ENCODE measurements around the gene OSBPL10. TPM values are rescaled to one million over a fixed set of nuclear protein-coding genes. Genes with fewer than 3 reads are reported as not detected.

OSBPL10 gene
- total and polyA plus RNA-seq, 2 of the 4 experiments (the other 2 are of a cell fraction): 9.5 to 10.1 TPM

DNA sequence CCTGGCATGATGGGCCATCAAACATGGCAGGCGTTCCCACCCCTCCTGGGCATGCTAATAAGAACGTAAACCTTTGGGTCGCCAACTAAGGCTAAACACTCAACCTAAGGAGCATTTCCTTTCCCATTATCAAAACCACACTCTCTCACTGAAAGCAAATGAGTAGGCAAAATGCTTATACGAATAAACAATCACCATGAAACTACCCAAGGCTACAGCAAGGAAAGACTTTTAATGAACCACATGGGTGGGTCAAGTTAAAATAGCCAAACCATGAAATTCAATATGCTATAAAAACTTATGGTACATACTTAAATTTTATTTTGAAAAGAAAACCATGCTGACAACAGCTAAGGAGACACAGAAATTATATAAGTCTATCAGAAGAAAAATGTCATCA, 180.6 kb downstream of the OSBPL10 start:
- Histone ChIP-seq H2AK9ac (replicated peaks; ENCODE audit: low read depth, low read length, poor library complexity) (no peak overlapping the region), H3K4me2 (ENCODE audit: low read depth, low read length) (no peak overlapping the region), H4K20me1 (ENCODE audit: insufficient read depth, low read length) (no peaks in the 10 kb centered on the region), H4K91ac (ENCODE audit: insufficient read depth, low read depth, low read length) (no peak overlapping the region), H4K5ac (ENCODE audit: low read depth, low read length) (no peak overlapping the region), H3K4ac (ENCODE audit: low read depth, low read length) (no peak overlapping the region), H3K23ac (ENCODE audit: low read depth, low read length) (no peak overlapping the region), H3K4me1 (ENCODE audit: control insufficient read depth, insufficient read depth, low read length) (no peaks in the 10 kb centered on the region), H3K9me1 (ENCODE audit: insufficient read depth, low read length) (no peaks in the 10 kb centered on the region; the same call in 1 of the 2 replicates), H2AFZ (replicated peaks; ENCODE audit: low read length, poor library complexity) (no peak overlapping the region), H3K27me3 (ENCODE audit: control insufficient read depth, insufficient read depth, low read length) (no peaks in the 10 kb centered on the region), H3K9ac (ENCODE audit: low read depth, low read length) (no peak overlapping the region), H3K27ac (ENCODE audit: insufficient read depth, low read length) (no peak overlapping the region), H2BK15ac (ENCODE audit: low read depth, low read length) (no peak overlapping the region), H3K18ac (ENCODE audit: low read depth, low read length) (no peak overlapping the region), H4K8ac (ENCODE audit: low read depth in 2 of 2, low read length in 2 of 2) (no peak overlapping the region), H2BK20ac (ENCODE audit: low read depth, low read length) (no peak overlapping the region), H2AK5ac (ENCODE audit: low read depth, low read length) (no peak overlapping the region), H3K79me1 (ENCODE audit: low read depth in 1 of 2, low read length in 2 of 2) (0 out of 4 replicates have a peak, but pooled peaks cover 0 to 3% of the 10 kb centered on the region in 2 experiments), H2BK5ac (ENCODE audit: low read depth, low read length, poor library complexity, severe bottlenecking) (no peak overlapping the region), H3K56ac (ENCODE audit: extremely low read depth, insufficient read depth, low read length) (no peak overlapping the region), H3K36me3 (ENCODE audit: control insufficient read depth, insufficient read depth, low read length) (no peaks in the 10 kb centered on the region), H3K4me3 (ENCODE audit: insufficient read depth, low read depth, low read length) (no peak overlapping the region), H3K9me3 (ENCODE audit: control insufficient read depth, insufficient read depth, low read length) (no peaks in the 10 kb centered on the region), H2BK120ac (ENCODE audit: low read depth, low read length) (no peak overlapping the region), H3K14ac (replicated peaks; ENCODE audit: low read depth, low read length) (no peak overlapping the region)
- in situ Hi-C loops (cut with MboI; ENCODE audit: low sequenced_read_pairs): no loop called here
- ATAC-seq (ENCODE audit: low read depth) (no peak), DNase-seq (peak; percentile 17)
- dilution Hi-C loops (cut with HindIII; ENCODE audit: low sequenced_read_pairs, unreplicated experiment): no loop called here
- no CpG with 5 or more reads among the region's 4 CpGs for WGBS, 2 experiments (ENCODE audit: extremely low coverage in 2 of 2, insufficient read length in 1 of 2)
- CTCF ChIA-PET: interaction anchor here (0.6 kb wide), 1 partner anchor 117 kb away, joined by 3 read pairs; no protein-coding TSS in a partner anchor
- POLR2A ChIA-PET (ENCODE audit: unreplicated experiment): no interaction called here
- no TSS peak for BruUV-seq (replicated peaks)
- intact Hi-C loops (cut with micrococcal nuclease): no loop called here
- TF ChIP-seq RAD21 (IDR thresholded peaks at IDR 0.05; ENCODE audit: low read length) (no peak), RFX5 (IDR thresholded peaks at IDR 0.05; ENCODE audit: low read depth, low read length) (no peak), NFE2L2 (IDR thresholded peaks at IDR 0.05; ENCODE audit: low read depth, low read length) (no peak), CHD1 (IDR thresholded peaks at IDR 0.05; ENCODE audit: low read depth, low read length) (no peak), RCOR1 (IDR thresholded peaks at IDR 0.05; ENCODE audit: insufficient replicate concordance, low read length) (no peak), SMC3 (IDR thresholded peaks at IDR 0.05; ENCODE audit: low read depth, low read length) (no peak), CEBPB (IDR thresholded peaks at IDR 0.05; ENCODE audit: low read depth, low read length) (no peak), POLR2A (IDR thresholded peaks at IDR 0.05; ENCODE audit: low read depth, low read length) (no peak), MXI1 (IDR thresholded peaks at IDR 0.05; ENCODE audit: borderline replicate concordance, low read depth, low read length) (no peak), BHLHE40 (IDR thresholded peaks at IDR 0.05; ENCODE audit: low read depth, low read length) (no peak), MAFK (IDR thresholded peaks at IDR 0.05; ENCODE audit: low read depth, low read length) (no peak)
- TF ChIP-seq, protein P1, sequence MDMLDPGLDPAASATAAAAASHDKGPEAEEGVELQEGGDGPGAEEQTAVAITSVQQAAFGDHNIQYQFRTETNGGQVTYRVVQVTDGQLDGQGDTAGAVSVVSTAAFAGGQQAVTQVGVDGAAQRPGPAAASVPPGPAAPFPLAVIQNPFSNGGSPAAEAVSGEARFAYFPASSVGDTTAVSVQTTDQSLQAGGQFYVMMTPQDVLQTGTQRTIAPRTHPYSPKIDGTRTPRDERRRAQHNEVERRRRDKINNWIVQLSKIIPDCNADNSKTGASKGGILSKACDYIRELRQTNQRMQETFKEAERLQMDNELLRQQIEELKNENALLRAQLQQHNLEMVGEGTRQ (IDR thresholded peaks at IDR 0.05; ENCODE audit: low read depth, low read length): no peak
- TF ChIP-seq, protein P2, sequence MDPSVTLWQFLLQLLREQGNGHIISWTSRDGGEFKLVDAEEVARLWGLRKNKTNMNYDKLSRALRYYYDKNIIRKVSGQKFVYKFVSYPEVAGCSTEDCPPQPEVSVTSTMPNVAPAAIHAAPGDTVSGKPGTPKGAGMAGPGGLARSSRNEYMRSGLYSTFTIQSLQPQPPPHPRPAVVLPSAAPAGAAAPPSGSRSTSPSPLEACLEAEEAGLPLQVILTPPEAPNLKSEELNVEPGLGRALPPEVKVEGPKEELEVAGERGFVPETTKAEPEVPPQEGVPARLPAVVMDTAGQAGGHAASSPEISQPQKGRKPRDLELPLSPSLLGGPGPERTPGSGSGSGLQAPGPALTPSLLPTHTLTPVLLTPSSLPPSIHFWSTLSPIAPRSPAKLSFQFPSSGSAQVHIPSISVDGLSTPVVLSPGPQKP (IDR thresholded peaks at IDR 0.05; ENCODE audit: borderline replicate concordance, low read depth, low read length): no peak
